GM12878 (cell line): Measurements from ENCODE around the gene ADPRS. TPM values are rescaled to one million over a fixed set of nuclear protein-coding genes. Genes with fewer than 3 reads are reported as not detected.

Experiments used
- ATAC-seq: fragments of 200-7000 bp; cut with Tn5 transposase; 3 replicates; pipeline ENCODE4 v1.9.1; 2020; ENCODE audit warnings: mild to moderate bottlenecking, moderate library complexity
- BruUV-seq: library from RNA; stranded (reverse); fragments of 400-500 nt; replicated peaks from 2 replicates; lab custom pipeline; 2021; lab: Mats Ljungman, UMichigan
- CTCF ChIA-PET: fragments of 300-600 bp; sonication (Branson Sonifier 250); formaldehyde crosslinking; extraction: SDS; loops from one replicate; lab custom pipeline; 2021; ENCODE audit warnings: inconsistent platforms; lab: Yijun Ruan, JAX
- POLR2A ChIA-PET: fragments of 350-600 bp; formaldehyde crosslinking; extraction: SDS; loops from one replicate; lab custom pipeline; 2021; ENCODE audit warnings: inconsistent platforms; lab: Charles Lee
- RAD21 ChIA-PET: fragments of 300-600 bp; sonication (Branson Sonifier 250); formaldehyde crosslinking; loops from one replicate; lab custom pipeline; 2023; ENCODE audit warnings: antibody characterized with exemption; ENCODE audit not compliant: unreplicated experiment; lab: Charles Lee
- SMC1A ChIA-PET: fragments of 300-600 bp; sonication (Branson Sonifier 250); formaldehyde crosslinking; loops from one replicate; lab custom pipeline; 2023; ENCODE audit not compliant: unreplicated experiment, uncharacterized antibody; lab: Charles Lee
- DNase-seq: peaks from one replicate; pipeline ENCODE4 v3.0.0-alpha.2; 2011; ENCODE audit warnings: low read depth, low spot score
- FAIRE-seq: peaks from 3 replicates; lab custom pipeline; 2011; peaks lifted over from hg19 to GRCh38; lab: Jason Lieb, UNC
- H2AFZ ChIP-seq: 2 replicates; pipeline ENCODE4 v1.6.0; 2011; ENCODE audit warnings: low read depth, low read length, control low read depth; ENCODE audit not compliant: control insufficient read depth
- H3K27ac ChIP-seq: 2 replicates; pipeline ENCODE4 v1.5.1; 2011; ENCODE audit warnings: control low read depth; ENCODE audit not compliant: control insufficient read depth, insufficient read depth
- H3K27me3 ChIP-seq, 2 experiments: replicated peaks in 1 of 2; 2 replicates each; pipeline versions ENCODE4 v1.6.0 to v1.6.1; 2011; ENCODE audit warnings: low read length in 1 of 2; ENCODE audit not compliant: control insufficient read depth in 2 of 2, insufficient read depth in 2 of 2
- H3K36me3 ChIP-seq, 2 experiments: 2 replicates each; pipeline ENCODE4 v1.5.1; 2011; ENCODE audit warnings: low read length in 1 of 2; ENCODE audit not compliant: control insufficient read depth in 2 of 2, insufficient read depth in 2 of 2
- H3K4me1 ChIP-seq: 2 replicates; pipeline ENCODE4 v1.6.1; 2011; ENCODE audit warnings: mild to moderate bottlenecking, low read length, moderate library complexity, mixed read lengths; ENCODE audit not compliant: control insufficient read depth, insufficient read depth
- H3K4me2 ChIP-seq: 2 replicates; pipeline ENCODE4 v1.6.0; 2011; ENCODE audit warnings: control low read depth; ENCODE audit not compliant: control insufficient read depth, insufficient read depth
- H3K4me3 ChIP-seq: fragments of 200-600 bp; sonication (generic); 2 replicates; pipeline ENCODE4 v1.5.1; 2016
- H3K79me2 ChIP-seq: 2 replicates; pipeline ENCODE4 v1.6.0; 2011; ENCODE audit warnings: low read length; ENCODE audit not compliant: control insufficient read depth, insufficient read depth
- H3K9ac ChIP-seq: 2 replicates; pipeline ENCODE4 v1.8.0; 2011; ENCODE audit warnings: low read length, control low read depth, mixed read lengths; ENCODE audit not compliant: control insufficient read depth, insufficient read depth
- H3K9me3 ChIP-seq: replicated peaks from 3 replicates; pipeline ENCODE4 v1.5.1; 2011; ENCODE audit warnings: mild to moderate bottlenecking, low read length; ENCODE audit not compliant: control insufficient read depth, insufficient read depth
- H4K20me1 ChIP-seq: 2 replicates; pipeline ENCODE4 v1.6.0; 2011; ENCODE audit not compliant: control insufficient read depth, insufficient read depth
- CHD4 ChIP-seq: fragments of 200-600 bp; sonication (generic); IDR thresholded peaks from 2 replicates; pipeline ENCODE4 v1.6.1; 2016; ENCODE audit warnings: mild to moderate bottlenecking
- CTCF ChIP-seq, 3 experiments: IDR thresholded peaks in 2 of 3; conservative IDR thresholded peaks in 1 of 3; 2 replicates each; pipeline ENCODE4 v1.5.1; 2011; ENCODE audit warnings: low read depth in 3 of 3, low read length in 3 of 3, mild to moderate bottlenecking in 3 of 3, control low read depth in 2 of 3, moderate library complexity in 2 of 3, inconsistent platforms in 1 of 3, mixed read lengths in 1 of 3; ENCODE audit not compliant: control insufficient read depth in 2 of 3, insufficient read depth in 1 of 3; ENCODE audit errors: extremely low read depth in 1 of 3
- EGR1 ChIP-seq, 2 experiments: IDR thresholded peaks; 1 replicate in 1 of 2; 2 replicates in 1 of 2; pipeline ENCODE4 v1.6.1; 2011 to 2012; ENCODE audit warnings: low read depth in 2 of 2, low read length in 2 of 2, borderline replicate concordance in 1 of 2, mild to moderate bottlenecking in 1 of 2, moderate library complexity in 1 of 2
- NFYA ChIP-seq: IDR thresholded peaks from 2 replicates; pipeline ENCODE4 v1.6.1; 2011; ENCODE audit warnings: low read depth, mild to moderate bottlenecking, low read length, improper control_type of control experiment, borderline replicate concordance
- PBX3 ChIP-seq: IDR thresholded peaks from 2 replicates; pipeline ENCODE4 v1.6.1; 2011; ENCODE audit warnings: mild to moderate bottlenecking, low read depth, low read length, moderate library complexity; ENCODE audit not compliant: insufficient replicate concordance
- POLR2A ChIP-seq: IDR thresholded peaks from 2 replicates; pipeline ENCODE4 v1.6.1; 2011; ENCODE audit warnings: low read depth, mild to moderate bottlenecking, low read length
- POLR2AphosphoS5 ChIP-seq: IDR thresholded peaks from 2 replicates; pipeline ENCODE4 v1.6.1; 2011; ENCODE audit warnings: mild to moderate bottlenecking, low read length, inconsistent platforms
- RCOR1 ChIP-seq: conservative IDR thresholded peaks from 2 replicates; pipeline ENCODE4 v1.6.1; 2012; ENCODE audit warnings: low read depth, low read length, improper control_type of control experiment
- ZNF207 ChIP-seq: fragments of 450-650 bp; IDR thresholded peaks from 2 replicates; pipeline ENCODE4 v1.6.1; 2014; ENCODE audit warnings: antibody characterized with exemption, mild to moderate bottlenecking, borderline replicate concordance
- WGBS: methylation state at CpG from one replicate; pipeline ENCODE4 v1.1.6; 2016; ENCODE audit warnings: low lambda C conversion rate; ENCODE audit not compliant: insufficient replicate concordance, insufficient coverage; ENCODE audit errors: missing lambda C conversion rate; 5-methylcytosine and 5-hydroxymethylcytosine counted together
- in situ Hi-C: fragments of 300-500 bp; cut with MboI; formaldehyde crosslinking; loops from 9 replicates; pipeline ENCODE4 v1.14.3; 2018; ENCODE audit warnings: mixed read lengths
- intact Hi-C: fragments of 100-400 bp; cut with micrococcal nuclease; formaldehyde crosslinking; loops from one replicate; pipeline ENCODE4 v1.14.2; 2022; ENCODE audit not compliant: unreplicated experiment
- polyA plus RNA-seq, 11 experiments: library from polyadenylated mRNA; depleted of rRNA in 4 of 11; unstranded in 6 of 11; stranded (reverse) in 5 of 11; fragments of >200 nt; fragmentation: Nextera tagmentation in 4 of 11; fragmentation: Illumina TruSeq in 1 of 11; extraction: Ambion mirVana in 4 of 11; extraction: Trizol in 1 of 11; gene quantifications; 1 replicate in 1 of 11; 2 replicates in 10 of 11; pipeline versions ENCODE4 v1.2.1 to v1.2.3, GENCODE V29; 2011 to 2016; ENCODE audit warnings: inconsistent platforms in 2 of 11, missing spikeins in 2 of 11, low read depth in 1 of 11
- total RNA-seq, 4 experiments: library from RNA; depleted of rRNA in 3 of 4; stranded (reverse); fragments of >200 nt in 3 of 4; fragmentation: Illumina TruSeq in 1 of 4; extraction: Trizol in 1 of 4; gene quantifications; 2 replicates each; pipeline versions ENCODE4 v1.2.1 to v1.2.3, GENCODE V29; 2013 to 2021

ADPRS gene
- total and polyA plus RNA-seq, 10 of the 15 experiments (the other 5 are each of a cell fraction or from before 2014, with no cell fraction given), result 7.6 to 57.6 (median 39.1) TPM

GRCh38 chr1:36095760-36096405, 7.2 kb downstream of the ADPRS start:
- no TSS peak for BruUV-seq
- Histone ChIP-seq H3K9me3 (no peaks in the 10 kb centered on the region), H3K9ac (no peak overlapping the region), H3K4me1 (no peaks in the 10 kb centered on the region), H3K27ac (no peak overlapping the region), H3K27me3 (no peaks in the 10 kb centered on the region), H4K20me1 (no peaks in the 10 kb centered on the region), H2AFZ (no peak overlapping the region), H3K79me2 (peaks cover 3% of the 10 kb centered on the region), H3K4me3 (no peak overlapping the region), H3K36me3 (peaks cover 17 to 19% of the 10 kb centered on the region in 2 experiments), H3K4me2 (no peak overlapping the region)
- in situ Hi-C loops (no loop called here), intact Hi-C loops (loop anchor here (5.0 kb wide), 1 partner anchor 326 kb away; no protein-coding TSS in a partner anchor)
- ChIA-PET RAD21 (interaction anchor here (0.9 kb wide), 1 partner anchor 190 kb away, joined by 3 read pairs; no protein-coding TSS in a partner anchor), CTCF (interaction anchor here (1.2 to 2.6 kb wide), 6 partner anchors 38 to 190 kb away, joined by 3 to 14 read pairs (median 8); partner anchors contain the start of gene TRAPPC3), POLR2A (no interaction called here), SMC1A (interaction anchor here (0.9 to 1.6 kb wide), 6 partner anchors 39 to 190 kb away, joined by 3 to 8 read pairs (median 4); no protein-coding TSS in a partner anchor)
- FAIRE-seq (no peak), ATAC-seq (no peak), DNase-seq (no peak)
- TF ChIP-seq POLR2AphosphoS5 (peak; percentile 26; the same call in 1 of the 2 replicates), POLR2A (0 out of 2 replicates have a peak, but pooled peaks have one; percentile 15), ZNF207 (no peak)
- WGBS, result 88% methylated on average over 13 of the region's 15 CpGs

GRCh38 chr1:36096500-36097432, 8.1 kb downstream of the ADPRS start:
- H3K4me2 ChIP-seq, result no peak overlapping the region
- H3K36me3 ChIP-seq, result peaks cover 12 to 18% of the 10 kb centered on the region in 2 experiments
- ChIA-PET CTCF (interaction anchor here (0.6 to 2.6 kb wide), 7 partner anchors 38 to 325 kb away, joined by 3 to 9 read pairs (median 4); partner anchors contain the start of genes THRAP3 and TRAPPC3), RAD21 (interaction anchor here (0.8 kb wide), 1 partner anchor 53 kb away, joined by 3 read pairs; no protein-coding TSS in a partner anchor), POLR2A (no interaction called here), SMC1A (interaction anchor here (1.5 kb wide), 1 partner anchor 38 kb away, joined by 5 read pairs; no protein-coding TSS in a partner anchor)
- FAIRE-seq (no peak), DNase-seq (no peak), ATAC-seq (peak; percentile 61)
- H3K9me3 ChIP-seq, result no peaks in the 10 kb centered on the region
- no peaks in the 10 kb centered on the region; the same call in 1 of the 2 replicates for H3K79me2 ChIP-seq
- H4K20me1 ChIP-seq, result no peaks in the 10 kb centered on the region
- H3K27me3 ChIP-seq, result no peaks in the 10 kb centered on the region
- no peak overlapping the region for H2AFZ ChIP-seq
- no peak overlapping the region for H3K9ac ChIP-seq
- H3K4me3 ChIP-seq, result no peak overlapping the region
- H3K27ac ChIP-seq, result no peak overlapping the region
- WGBS, result 80% methylated on average over 16 of the region's 16 CpGs
- BruUV-seq, result no TSS peak
- H3K4me1 ChIP-seq, result no peaks in the 10 kb centered on the region
- in situ Hi-C loops, result no loop called here
- intact Hi-C loops, result loop anchor here (5.0 kb wide), 1 partner anchor 326 kb away; no protein-coding TSS in a partner anchor
- TF ChIP-seq CTCF (IDR thresholded peaks at IDR 0.05 in 2 of 3, conservative IDR thresholded peaks at IDR 0.05 in 1 of 3; ENCODE audit: control insufficient read depth in 2 of 3, extremely low read depth in 1 of 3, insufficient read depth in 1 of 3, low read depth in 3 of 3, low read length in 3 of 3) (peak in 2 of 3 experiments; percentile 21 to 35; a peak in 1 of 6 replicates), NFYA (no peak), PBX3 (no peak), EGR1 (IDR thresholded peaks at IDR 0.05; ENCODE audit: borderline replicate concordance in 1 of 2, low read depth in 2 of 2, low read length in 2 of 2) (no peak), RCOR1 (no peak), CHD4 (no peak)
